Measurements from ENCODE around the gene BHLHA9. TPM values are rescaled to one million over a fixed set of nuclear protein-coding genes. Genes with fewer than 3 reads are reported as not detected.

BHLHA9 gene
- total RNA-seq (not detected), polyA plus RNA-seq (not detected)

GRCh38 chr17:1270210-1271029 lies at the start of gene BHLHA9:
TSS of gene BHLHA9 (plus strand) at chr17:1270444. CDS start at chr17:1270564, 120 bp downstream.
- Mint-ChIP-seq H3K9me3 (no peaks in the 10 kb centered on the region), H3K4me1 (peaks cover 0 to 19% (median 5%) of the 10 kb centered on the region in 4 donors), H3K27me3 (peaks cover 6 to 21% of the 10 kb centered on the region in 2 donors), H3K4me3 (peak within 1 kb of the TSS in 7 of 8 donors; percentile 7 to 92 (median 88)), H3K27ac (no peak within 1 kb of the TSS), H3K36me3 (no peaks in the 10 kb centered on the region)
- Histone ChIP-seq H3K4me1 (ENCODE audit: insufficient read depth, low read length) (peaks cover 8% of the 10 kb centered on the region), H3K4me3 (ENCODE audit: low read length in 2 of 2) (no peak within 1 kb of the TSS), H3K9me3 (ENCODE audit: control insufficient read depth in 1 of 2, low read length in 2 of 2) (no peaks in the 10 kb centered on the region), H3K27me3 (ENCODE audit: insufficient read depth, low read length) (no peaks in the 10 kb centered on the region), H3K36me3 (ENCODE audit: insufficient read depth, low read length) (no peaks in the 10 kb centered on the region), H3K27ac (ENCODE audit: low read depth, low read length) (no peak within 1 kb of the TSS)
- ChIA-PET CTCF (ENCODE audit: partially characterized antibody) (no interaction called here), POLR2A (ENCODE audit: partially characterized antibody) (no interaction called here)
- intact Hi-C loops (cut with micrococcal nuclease) = no loop called here
- no peak for DNase-seq

- intact Hi-C loops (cut with micrococcal nuclease) = no loop called here
- H3K4me1 Mint-ChIP-seq = peaks cover 0 to under 1% (median under 1%) of the 10 kb centered on the region in 4 donors
- ChIA-PET POLR2A (ENCODE audit: partially characterized antibody) (no interaction called here), CTCF (ENCODE audit: partially characterized antibody) (no interaction called here)
- Histone ChIP-seq H3K4me1 (ENCODE audit: insufficient read depth, low read length) (no peaks in the 10 kb centered on the region), H3K9me3 (ENCODE audit: control insufficient read depth in 1 of 2, low read length in 2 of 2) (no peaks in the 10 kb centered on the region), H3K4me3 (ENCODE audit: low read length in 2 of 2) (no peak overlapping the region), H3K27ac (ENCODE audit: low read depth, low read length) (no peak overlapping the region), H3K27me3 (ENCODE audit: insufficient read depth, low read length) (no peaks in the 10 kb centered on the region), H3K36me3 (ENCODE audit: insufficient read depth, low read length) (no peaks in the 10 kb centered on the region)
- H3K36me3 Mint-ChIP-seq = no peaks in the 10 kb centered on the region
- H3K27ac Mint-ChIP-seq = no peak overlapping the region
- H3K27me3 Mint-ChIP-seq = peaks cover 2 to 5% of the 10 kb centered on the region in 2 donors
- no peak overlapping the region for H3K4me3 Mint-ChIP-seq
- no peaks in the 10 kb centered on the region for H3K9me3 Mint-ChIP-seq
- DNase-seq = no peak
These were observed 49.0 kb upstream of the BHLHA9 start for GRCh38 chr17:1221209-1221608.

GRCh38 chr17:1222321-1222720 lies 47.9 kb upstream of the BHLHA9 start:
- H3K9me3 ChIP-seq (ENCODE audit: control insufficient read depth in 1 of 2, low read length in 2 of 2) = no peaks in the 10 kb centered on the region
- H3K4me3 ChIP-seq (ENCODE audit: low read length in 2 of 2) = no peak overlapping the region
- no peak for DNase-seq
- intact Hi-C loops (cut with micrococcal nuclease) = no loop called here
- H3K27ac ChIP-seq (ENCODE audit: low read depth, low read length) = no peak overlapping the region
- H3K27me3 ChIP-seq (ENCODE audit: insufficient read depth, low read length) = no peaks in the 10 kb centered on the region
- H3K4me1 Mint-ChIP-seq = peaks cover 0 to 4% (median 2%) of the 10 kb centered on the region in 4 donors
- H3K9me3 Mint-ChIP-seq = no peaks in the 10 kb centered on the region
- no peaks in the 10 kb centered on the region for H3K4me1 ChIP-seq (ENCODE audit: insufficient read depth, low read length)
- CTCF ChIA-PET (ENCODE audit: partially characterized antibody) = no interaction called here
- H3K27me3 Mint-ChIP-seq = peaks cover 7 to 11% of the 10 kb centered on the region in 2 donors
- H3K36me3 ChIP-seq (ENCODE audit: insufficient read depth, low read length) = no peaks in the 10 kb centered on the region
- H3K27ac Mint-ChIP-seq = no peak overlapping the region
- no peak overlapping the region for H3K4me3 Mint-ChIP-seq
- H3K36me3 Mint-ChIP-seq = no peaks in the 10 kb centered on the region
- POLR2A ChIA-PET (ENCODE audit: partially characterized antibody) = no interaction called here

- Mint-ChIP-seq H3K9me3 (no peaks in the 10 kb centered on the region), H3K36me3 (no peaks in the 10 kb centered on the region), H3K27me3 (peaks cover 12 to 19% of the 10 kb centered on the region in 2 donors), H3K27ac (peak overlapping the region in 1 of 7 donors; percentile 24), H3K4me1 (peaks cover 4 to 13% (median 9%) of the 10 kb centered on the region in 4 donors), H3K4me3 (no peak overlapping the region)
- H3K9me3 ChIP-seq (ENCODE audit: control insufficient read depth in 1 of 2, low read length in 2 of 2) = no peaks in the 10 kb centered on the region
- DNase-seq = no peak
- ChIA-PET POLR2A (ENCODE audit: partially characterized antibody) (no interaction called here), CTCF (ENCODE audit: partially characterized antibody) (no interaction called here)
- H3K27me3 ChIP-seq (ENCODE audit: insufficient read depth, low read length) = no peaks in the 10 kb centered on the region
- H3K36me3 ChIP-seq (ENCODE audit: insufficient read depth, low read length) = no peaks in the 10 kb centered on the region
- H3K27ac ChIP-seq (ENCODE audit: low read depth, low read length) = no peak overlapping the region
- peaks cover 5% of the 10 kb centered on the region for H3K4me1 ChIP-seq (ENCODE audit: insufficient read depth, low read length)
- H3K4me3 ChIP-seq (ENCODE audit: low read length in 2 of 2) = no peak overlapping the region
- intact Hi-C loops (cut with micrococcal nuclease) = no loop called here
These were observed 46.6 kb upstream of the BHLHA9 start for GRCh38 chr17:1223662-1224061.

- no peaks in the 10 kb centered on the region for H3K36me3 Mint-ChIP-seq
- Histone ChIP-seq H3K9me3 (ENCODE audit: control insufficient read depth in 1 of 2, low read length in 2 of 2) (no peaks in the 10 kb centered on the region), H3K36me3 (ENCODE audit: insufficient read depth, low read length) (no peaks in the 10 kb centered on the region), H3K27me3 (ENCODE audit: insufficient read depth, low read length) (no peaks in the 10 kb centered on the region), H3K4me3 (ENCODE audit: low read length in 2 of 2) (no peak overlapping the region), H3K27ac (ENCODE audit: low read depth, low read length) (no peak overlapping the region), H3K4me1 (ENCODE audit: insufficient read depth, low read length) (peaks cover 5% of the 10 kb centered on the region)
- no peaks in the 10 kb centered on the region for H3K9me3 Mint-ChIP-seq
- ChIA-PET POLR2A (ENCODE audit: partially characterized antibody) (no interaction called here), CTCF (ENCODE audit: partially characterized antibody) (no interaction called here)
- H3K4me3 Mint-ChIP-seq = no peak overlapping the region
- H3K27me3 Mint-ChIP-seq = peaks cover 12 to 19% of the 10 kb centered on the region in 2 donors
- intact Hi-C loops (cut with micrococcal nuclease) = no loop called here
- peaks cover 4 to 13% (median 9%) of the 10 kb centered on the region in 4 donors for H3K4me1 Mint-ChIP-seq
- H3K27ac Mint-ChIP-seq = no peak overlapping the region
- DNase-seq = no peak
These were observed 45.9 kb upstream of the BHLHA9 start for GRCh38 chr17:1224330-1224729.

- ChIA-PET CTCF (ENCODE audit: partially characterized antibody) (no interaction called here), POLR2A (ENCODE audit: partially characterized antibody) (interaction anchor here (0.6 kb wide), 1 partner anchor 37 kb away, joined by 3 read pairs; no protein-coding TSS in a partner anchor)
- Histone ChIP-seq H3K9me3 (ENCODE audit: control insufficient read depth in 1 of 2, low read length in 2 of 2) (no peaks in the 10 kb centered on the region), H3K4me3 (ENCODE audit: low read length in 2 of 2) (no peak overlapping the region), H3K4me1 (ENCODE audit: insufficient read depth, low read length) (peaks cover 11% of the 10 kb centered on the region), H3K27me3 (ENCODE audit: insufficient read depth, low read length) (no peaks in the 10 kb centered on the region), H3K27ac (ENCODE audit: low read depth, low read length) (no peak overlapping the region), H3K36me3 (ENCODE audit: insufficient read depth, low read length) (no peaks in the 10 kb centered on the region)
- intact Hi-C loops (cut with micrococcal nuclease) = no loop called here
- peak overlapping the region in 1 of 8 donors; percentile 89 for H3K4me3 Mint-ChIP-seq
- peaks cover 7 to 19% (median 14%) of the 10 kb centered on the region in 4 donors for H3K4me1 Mint-ChIP-seq
- no peak for DNase-seq
- H3K27me3 Mint-ChIP-seq = peaks cover 13 to 20% of the 10 kb centered on the region in 2 donors
- peaks cover 0 to 2% (median 0%) of the 10 kb centered on the region in 8 donors for H3K9me3 Mint-ChIP-seq
- H3K27ac Mint-ChIP-seq = peak overlapping the region in 1 of 7 donors; percentile 36
- no peaks in the 10 kb centered on the region for H3K36me3 Mint-ChIP-seq
These were observed 43.9 kb upstream of the BHLHA9 start for GRCh38 chr17:1226308-1226707.

GRCh38 chr17:1227365-1227764 lies 42.9 kb upstream of the BHLHA9 start:
- Histone ChIP-seq H3K4me3 (ENCODE audit: low read length in 2 of 2) (no peak overlapping the region), H3K27me3 (ENCODE audit: insufficient read depth, low read length) (no peaks in the 10 kb centered on the region), H3K4me1 (ENCODE audit: insufficient read depth, low read length) (peaks cover 11% of the 10 kb centered on the region), H3K36me3 (ENCODE audit: insufficient read depth, low read length) (no peaks in the 10 kb centered on the region), H3K9me3 (ENCODE audit: control insufficient read depth in 1 of 2, low read length in 2 of 2) (no peaks in the 10 kb centered on the region), H3K27ac (ENCODE audit: low read depth, low read length) (no peak overlapping the region)
- Mint-ChIP-seq H3K4me1 (peaks cover 7 to 26% (median 16%) of the 10 kb centered on the region in 4 donors), H3K27ac (peak overlapping the region in 1 of 7 donors; percentile 51), H3K9me3 (peaks cover 0 to 2% (median 0%) of the 10 kb centered on the region in 8 donors), H3K4me3 (peak overlapping the region; percentile 12 to 93 (median 84)), H3K27me3 (peaks cover 22 to 27% of the 10 kb centered on the region in 2 donors), H3K36me3 (no peaks in the 10 kb centered on the region)
- no peak for DNase-seq
- ChIA-PET POLR2A (ENCODE audit: partially characterized antibody) (no interaction called here), CTCF (ENCODE audit: partially characterized antibody) (interaction anchor here (1.2 kb wide), 1 partner anchor 40 kb away, joined by 3 read pairs; no protein-coding TSS in a partner anchor)
- intact Hi-C loops (cut with micrococcal nuclease) = no loop called here
